Measurements from ENCODE around the gene MMEL1.
"Not testable (repeated sequence)": the region's sequence is repeated elsewhere in the genome, so short reads cannot be mapped to it uniquely, and the experiment has no call there.

MMEL1 gene

DNA sequence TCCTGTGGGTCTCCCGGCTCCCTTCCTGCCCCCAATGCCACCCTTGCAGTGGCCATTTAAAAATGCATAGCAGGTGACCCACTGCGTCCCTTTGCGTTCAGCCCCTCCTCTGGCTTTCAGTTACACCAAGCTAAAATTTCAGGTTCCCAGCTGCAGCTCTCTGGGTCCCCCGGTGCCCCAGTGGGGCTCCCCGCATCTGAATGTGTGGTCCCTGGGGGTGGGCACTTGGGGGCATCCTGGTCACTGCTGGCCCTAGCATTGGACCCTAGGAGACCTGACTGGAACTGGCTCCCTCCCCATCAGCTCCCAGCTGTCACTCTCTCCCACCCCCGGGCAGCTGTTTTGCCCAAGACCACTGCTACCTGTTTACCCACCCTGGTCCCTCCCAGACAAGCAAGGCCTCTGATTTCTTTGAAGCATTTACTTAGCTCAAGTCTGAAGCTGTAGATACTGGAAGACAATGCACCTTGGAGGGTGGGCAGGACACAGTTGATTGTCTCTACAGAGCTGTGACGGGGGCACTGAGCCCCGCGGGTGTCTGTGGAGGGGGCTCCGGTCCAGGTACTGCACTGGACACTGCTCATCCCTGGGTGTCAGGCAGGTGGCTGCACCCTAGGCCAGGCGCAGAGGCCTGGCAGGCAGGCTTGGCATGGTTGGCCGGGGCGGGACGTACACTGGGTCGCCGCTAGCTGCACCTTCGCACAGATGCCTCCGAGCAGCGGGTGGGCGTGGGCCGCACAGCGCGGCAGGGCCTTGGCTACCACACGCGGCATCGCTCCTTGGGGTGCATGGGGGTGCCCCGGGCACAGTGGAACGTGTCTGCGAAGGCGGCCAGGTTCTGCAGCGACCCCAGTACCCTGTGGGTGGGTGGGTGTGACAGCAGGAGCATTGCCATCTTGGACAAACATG lies 42.3 kb downstream of the MMEL1 start:
- no peak for DNase-seq

DNA sequence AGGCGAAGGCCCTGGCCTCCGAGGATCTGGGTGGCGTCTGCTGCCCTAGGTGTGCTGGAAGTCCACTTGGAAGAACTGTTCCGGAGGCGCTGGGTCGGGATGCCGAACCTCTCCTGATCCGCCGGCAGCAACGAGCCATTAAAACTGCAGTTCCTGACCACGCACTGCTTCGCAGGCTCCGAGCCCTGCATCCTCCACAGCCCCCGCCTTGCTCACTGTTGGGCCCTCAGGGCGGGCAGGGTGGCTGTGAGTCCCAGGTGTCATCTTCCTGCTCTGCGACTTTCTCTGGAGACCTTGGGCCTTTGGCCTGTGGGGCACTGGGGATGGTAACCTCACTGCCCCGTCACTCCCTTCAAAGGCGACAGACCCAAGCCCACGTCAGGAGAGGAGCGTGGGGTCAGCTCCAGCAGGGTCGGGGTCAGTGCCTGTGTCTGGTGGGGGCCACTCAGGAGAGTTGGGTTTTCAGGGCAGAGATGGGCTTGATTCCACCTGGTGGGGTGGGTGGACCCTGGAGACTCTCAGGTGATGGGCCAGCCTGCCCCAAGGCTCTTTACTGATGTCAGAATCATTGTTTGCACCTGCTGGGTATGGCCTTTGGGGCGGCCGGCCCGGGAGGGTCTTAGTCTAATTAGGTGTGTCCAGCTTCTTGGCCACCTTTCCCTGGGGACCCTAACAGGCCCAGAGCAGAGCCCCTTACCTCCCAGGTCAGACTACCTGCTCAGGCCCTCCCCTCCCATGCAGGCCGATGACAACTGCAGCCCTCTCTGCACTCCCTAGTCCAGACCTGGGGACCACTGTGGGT lies 43.2 kb downstream of the MMEL1 start:
- no peak for DNase-seq

DNA sequence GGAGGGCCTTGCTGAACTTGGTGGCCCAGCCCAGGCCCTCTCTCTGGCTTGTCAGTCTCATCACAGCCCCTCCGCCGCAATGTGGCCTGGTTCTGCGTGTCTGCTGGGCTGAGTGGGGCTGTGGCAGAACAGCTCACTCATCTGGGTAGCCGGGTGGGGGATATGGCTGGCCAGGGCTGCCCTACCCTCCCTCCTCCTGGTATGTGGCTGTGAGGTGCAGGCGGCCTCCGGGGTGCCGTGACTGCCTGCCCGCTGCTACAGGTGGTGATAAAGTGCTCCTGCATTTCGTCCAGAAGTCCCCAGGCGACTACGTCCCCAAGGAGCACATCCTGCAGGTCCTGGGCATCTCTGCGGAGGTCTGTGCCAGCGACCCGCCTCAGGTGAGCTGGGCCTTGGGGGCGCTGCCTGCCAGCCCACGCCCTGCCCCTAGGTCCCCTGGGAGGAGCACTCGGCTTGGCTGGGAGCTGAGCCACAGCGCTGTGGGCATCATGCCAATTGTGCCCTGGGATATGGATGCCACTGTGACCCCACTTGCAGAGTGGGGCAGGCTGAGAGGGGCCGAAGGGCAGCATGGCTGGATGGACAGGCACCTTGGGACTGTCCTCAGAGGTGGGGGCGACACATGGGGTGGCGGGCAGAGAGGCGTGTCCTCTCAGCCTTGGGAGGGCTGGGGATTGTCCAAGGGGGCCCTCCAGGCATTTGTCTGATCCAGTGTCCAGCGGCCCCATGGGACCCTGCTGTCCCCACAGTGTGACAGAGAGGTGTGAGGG lies 44.0 kb downstream of the MMEL1 start:
- DNase-seq: no peak

DNA sequence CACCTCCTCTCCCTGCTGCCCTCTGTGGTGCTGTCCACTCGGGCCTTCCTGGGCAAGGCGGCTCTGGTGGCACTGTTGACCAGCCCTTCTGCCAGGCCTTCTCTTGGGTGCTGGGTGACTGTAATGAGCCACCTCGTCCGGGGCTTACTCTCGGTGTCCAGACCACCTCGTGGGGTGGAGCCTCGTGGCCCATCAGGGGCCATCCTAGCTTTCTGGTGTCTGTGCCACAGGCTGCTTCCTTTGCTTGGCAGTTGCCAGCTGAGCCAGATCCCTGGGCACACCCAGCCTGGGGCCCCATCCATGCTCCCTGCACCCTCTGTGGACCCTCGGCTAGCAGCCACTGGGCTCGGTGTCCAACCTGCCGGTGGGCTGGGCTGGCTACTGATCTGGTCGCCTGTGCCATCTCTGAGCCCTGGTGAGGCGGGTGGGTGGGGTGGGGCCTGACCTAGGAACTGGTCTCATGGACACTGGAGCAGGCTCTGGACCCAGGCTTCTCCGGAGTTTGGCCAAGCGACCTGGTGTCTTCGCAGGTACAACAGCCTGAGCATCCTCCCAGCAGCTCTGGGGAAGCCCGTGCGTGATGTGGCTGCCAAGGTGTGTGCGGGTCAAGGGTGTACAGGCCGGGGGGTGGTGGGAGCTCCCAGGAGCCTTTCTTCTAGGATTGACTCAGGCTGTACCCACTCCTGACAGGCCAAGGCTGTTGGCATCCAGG lies 44.8 kb downstream of the MMEL1 start:
- DNase-seq: no peak

DNA sequence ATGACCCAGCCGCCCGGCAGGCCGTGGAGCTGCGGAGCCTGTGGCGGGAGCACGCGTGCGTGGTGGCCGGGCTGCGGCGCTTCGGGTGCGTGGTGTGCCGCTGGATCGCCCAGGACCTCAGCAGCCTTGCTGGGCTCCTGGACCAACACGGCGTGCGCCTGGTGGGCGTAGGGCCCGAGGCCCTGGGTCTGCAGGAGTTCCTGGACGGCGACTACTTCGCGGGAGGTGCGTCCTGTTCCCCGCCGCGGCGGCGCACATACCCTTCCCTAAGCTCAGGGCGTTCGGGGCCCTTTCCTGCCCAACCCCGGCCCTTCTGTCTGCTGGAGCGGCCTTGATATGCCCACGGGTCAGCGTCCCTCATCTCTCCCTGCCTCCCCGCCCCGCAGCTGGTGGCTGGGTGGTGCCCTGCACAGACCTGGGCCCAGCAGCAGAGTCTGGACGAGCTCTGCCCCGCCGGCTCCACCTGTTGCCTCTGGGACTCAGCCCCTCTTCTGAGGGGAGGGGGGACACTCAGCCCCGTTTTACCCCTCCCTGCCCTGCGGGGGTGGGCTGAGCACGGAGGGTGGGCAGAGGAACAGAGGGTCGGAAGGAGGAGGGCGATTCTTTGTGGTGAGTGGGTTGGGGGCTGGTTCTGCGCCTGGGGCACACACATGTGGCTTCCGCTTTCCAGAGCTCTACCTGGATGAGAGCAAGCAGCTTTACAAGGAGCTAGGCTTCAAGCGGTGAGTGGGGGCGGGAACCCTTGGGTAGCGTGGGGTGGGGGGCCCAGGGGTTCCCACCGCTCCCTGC lies 45.6 kb downstream of the MMEL1 start:
- DNase-seq: no peak

DNA sequence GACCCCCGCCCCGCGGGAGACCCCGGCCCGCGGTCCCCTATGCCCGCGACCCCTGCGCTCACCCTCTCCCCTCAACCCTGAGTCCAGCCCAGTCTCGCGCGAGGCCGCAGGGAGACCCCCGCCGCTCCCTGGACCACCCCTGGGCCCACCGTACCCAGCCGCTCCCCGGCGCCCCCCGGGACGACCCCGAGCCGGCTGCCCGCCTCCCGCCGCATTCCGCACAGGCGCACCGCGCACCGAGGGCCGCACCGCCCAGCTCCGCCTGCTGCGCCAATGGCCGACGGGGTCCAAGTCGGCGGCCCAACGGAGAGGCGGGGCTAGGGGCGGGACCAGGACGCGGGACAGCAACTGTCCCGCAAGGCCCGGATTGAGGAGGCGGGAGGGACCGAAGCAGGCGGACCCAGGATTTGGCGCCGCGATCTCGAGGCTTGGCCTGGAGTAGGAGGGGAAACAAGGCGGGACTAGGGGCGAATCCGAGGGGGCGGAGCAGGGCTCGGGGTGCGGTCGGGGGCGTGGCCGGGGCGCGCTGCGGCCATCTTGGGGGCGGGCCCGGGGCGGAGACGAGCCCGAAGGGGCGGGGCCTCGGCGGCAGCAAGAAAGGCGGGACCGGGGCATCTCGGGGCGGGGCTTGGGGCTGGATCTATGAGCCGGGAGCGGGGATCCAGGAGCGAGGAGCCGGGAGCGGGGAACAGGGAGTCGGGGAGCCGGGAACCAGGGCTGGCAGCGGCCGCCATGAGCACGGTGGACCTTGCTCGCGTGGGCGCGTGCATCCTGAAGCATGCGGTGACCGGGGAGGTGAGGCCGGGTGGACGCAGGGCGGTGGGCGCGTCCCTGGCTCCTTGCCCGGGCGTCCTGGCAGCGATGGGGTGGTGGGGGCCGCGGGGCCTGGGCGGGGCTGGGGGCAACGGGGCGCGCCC lies 46.4 kb downstream of the MMEL1 start, which contains the start of gene PRXL2B:
TSS of gene PRXL2B (plus strand) at position 624 of the 917 bp plus-strand sequence. CDS start at position 733, 109 bp downstream.
- DNase-seq: peak; percentile 99

DNA sequence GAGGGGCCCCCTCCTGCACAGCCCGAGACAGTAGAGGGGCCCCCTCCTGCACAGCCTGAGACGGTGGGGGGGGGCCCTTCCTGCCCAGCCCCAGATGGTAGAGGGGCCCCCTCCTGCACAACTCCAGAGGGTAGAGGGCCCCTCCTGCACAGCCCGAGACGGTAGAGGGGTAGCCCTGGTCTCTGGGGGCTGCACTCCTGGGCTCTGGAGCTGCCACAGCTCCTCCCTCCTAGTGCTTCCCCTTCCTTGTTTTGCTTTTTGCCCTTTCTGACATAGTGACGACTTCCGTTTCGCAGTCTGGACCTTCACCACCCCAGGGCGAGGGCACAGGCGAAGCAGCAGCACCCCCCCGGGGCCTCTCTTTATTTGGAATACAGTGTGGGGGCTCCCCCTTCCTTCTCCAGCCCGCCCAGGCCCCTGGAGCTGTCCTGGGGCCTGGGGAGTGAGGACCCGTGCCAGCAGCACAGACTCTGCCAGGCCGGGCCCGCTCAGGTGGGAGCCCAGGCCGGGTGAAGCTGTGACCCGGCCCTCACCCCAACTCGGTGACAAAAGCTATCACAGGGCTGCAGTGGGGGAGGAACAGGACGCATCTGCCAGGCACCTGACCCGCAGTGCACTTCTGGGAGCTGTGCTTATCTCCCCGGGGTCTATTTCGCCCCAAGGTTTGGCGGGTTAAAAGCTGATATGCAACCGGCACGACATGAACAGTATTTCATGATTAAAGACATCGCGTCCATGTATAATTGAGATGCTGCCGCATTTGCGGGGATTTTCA lies 47.3 kb downstream of the MMEL1 start:
- DNase-seq: no peak

DNA sequence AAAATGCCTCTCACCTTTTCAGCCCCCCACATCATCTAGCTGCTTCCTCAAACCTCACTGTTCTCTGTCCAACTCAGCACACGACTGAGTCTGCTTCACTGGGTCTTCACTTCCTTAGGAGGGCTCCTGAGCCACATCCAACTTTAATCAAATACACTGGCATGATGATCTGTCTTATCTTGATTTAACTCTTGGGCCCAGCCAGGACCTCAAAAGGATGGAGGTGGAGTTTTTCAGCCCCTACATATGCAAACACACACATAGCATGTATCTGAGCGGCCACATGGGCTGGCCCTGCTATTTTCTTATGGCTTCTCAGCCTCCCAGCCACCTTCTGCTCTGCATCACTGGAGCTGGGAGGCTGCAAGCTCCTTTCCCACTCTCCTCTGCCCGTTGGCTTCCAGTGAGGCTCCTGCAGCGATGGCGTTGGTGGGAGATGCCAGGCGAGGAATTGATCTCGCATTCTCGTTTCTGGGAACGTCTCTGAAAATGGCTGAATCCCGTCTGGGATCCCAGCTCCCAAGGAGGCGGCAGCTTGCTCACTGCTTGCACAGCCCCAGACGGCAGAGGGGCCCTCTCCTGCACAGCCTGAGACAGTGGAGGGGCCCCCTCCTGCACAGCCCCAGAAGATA lies 48.0 kb downstream of the MMEL1 start:
- DNase-seq: no peak

DNA sequence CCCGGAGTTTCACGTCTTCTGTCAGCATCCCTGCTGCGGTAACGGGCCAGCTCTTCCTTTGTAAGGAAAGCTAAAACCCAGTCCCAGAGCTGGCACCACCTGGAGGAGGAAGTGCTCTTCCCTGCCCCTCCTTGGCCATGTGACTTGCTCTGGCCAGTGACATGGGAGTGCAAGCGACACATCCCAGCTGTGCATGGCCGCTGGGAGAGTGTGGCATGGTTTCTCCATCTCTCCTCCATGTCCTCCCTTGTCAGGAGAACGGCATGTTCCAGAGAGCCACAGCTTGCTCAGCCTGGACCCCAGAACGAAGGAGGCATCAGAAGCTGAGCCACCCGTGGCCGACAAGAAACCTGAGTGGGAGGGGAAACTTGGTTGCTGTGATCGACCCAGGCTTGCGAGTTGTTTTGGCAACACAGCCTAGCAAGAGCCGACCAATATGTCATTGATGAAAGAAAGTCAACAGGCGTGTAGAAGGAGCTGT lies 48.9 kb downstream of the MMEL1 start:
- DNase-seq: no peak

DNA sequence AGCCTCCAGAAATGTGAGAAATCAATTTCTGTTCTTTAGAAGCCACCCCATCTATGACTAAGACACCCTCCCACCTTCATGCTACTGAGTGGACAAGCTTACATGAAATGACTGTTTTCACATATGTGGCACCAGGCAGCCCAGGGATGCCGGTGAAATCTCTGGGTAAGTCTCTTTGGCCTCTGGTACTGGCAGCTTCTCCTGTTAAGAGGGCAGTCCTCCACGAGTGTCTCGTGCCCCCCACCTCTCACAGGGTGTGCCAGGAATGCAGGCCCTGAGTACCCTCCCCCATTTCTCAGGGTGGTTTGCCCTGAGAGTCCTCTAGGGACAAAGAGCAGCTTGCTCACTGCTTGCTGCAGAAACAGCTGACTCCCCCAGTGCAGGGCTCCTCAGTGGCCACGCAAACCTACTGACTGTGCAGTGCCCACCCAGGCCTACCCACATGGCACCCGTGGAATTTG lies 49.5 kb downstream of the MMEL1 start:
- DNase-seq: no peak

DNA sequence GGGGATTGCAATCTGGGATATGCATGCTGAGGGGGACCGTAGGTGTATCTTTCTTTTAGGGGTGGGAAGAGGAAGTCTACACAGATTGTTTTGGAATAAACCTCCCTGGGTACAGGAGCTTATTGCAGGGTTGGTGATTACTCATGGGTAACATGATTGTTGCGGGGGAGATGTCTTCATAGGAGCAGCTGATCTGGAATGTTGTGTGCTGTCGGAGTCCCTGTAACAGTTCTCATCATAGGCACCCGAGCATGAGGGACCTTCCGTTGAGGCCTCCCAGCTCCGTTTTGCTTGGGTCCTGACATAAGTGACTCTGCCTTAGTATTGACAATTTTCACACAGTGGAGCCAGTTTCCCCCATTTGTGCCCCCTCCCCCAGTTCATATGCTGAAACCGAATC lies 50.4 kb downstream of the MMEL1 start:
- no peak for DNase-seq

DNA sequence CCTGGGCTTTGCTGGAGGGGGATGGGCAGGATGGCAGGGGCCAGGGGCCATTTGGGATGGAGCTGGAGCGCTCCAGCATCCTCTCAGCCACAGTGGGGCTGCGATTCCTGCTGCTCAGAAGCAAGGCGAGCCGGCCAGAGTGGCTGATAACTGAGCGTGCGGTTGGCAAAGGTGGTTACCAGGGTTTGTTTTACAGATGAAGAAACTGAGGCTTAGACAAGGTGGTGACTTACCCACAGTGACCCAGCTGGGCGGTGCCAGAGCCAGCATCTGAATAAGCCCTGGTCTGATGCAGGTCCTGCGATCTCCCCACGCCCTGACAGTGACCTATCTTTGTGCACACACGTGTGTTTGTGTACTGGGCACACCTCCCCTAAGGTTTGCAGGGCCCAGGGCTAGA lies 52.1 kb downstream of the MMEL1 start:
- DNase-seq: no peak

DNA sequence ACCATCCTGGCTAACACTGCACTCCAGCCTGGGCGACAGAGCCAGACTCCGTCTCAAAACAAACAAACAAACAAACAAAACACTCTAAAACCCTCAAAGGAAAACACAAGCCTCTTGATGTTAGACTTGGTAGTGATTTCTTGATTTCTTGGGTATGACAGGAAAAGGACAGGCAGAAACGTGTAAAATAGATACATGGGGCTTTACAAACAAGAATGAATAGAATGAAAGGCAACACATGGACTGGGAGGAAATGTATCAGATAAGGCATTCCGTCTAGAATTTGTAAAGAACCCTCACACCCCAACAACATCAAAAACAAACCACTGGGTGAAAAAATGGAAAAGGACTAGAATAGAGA lies 54.1 kb downstream of the MMEL1 start:
- DNase-seq: no peak

DNA sequence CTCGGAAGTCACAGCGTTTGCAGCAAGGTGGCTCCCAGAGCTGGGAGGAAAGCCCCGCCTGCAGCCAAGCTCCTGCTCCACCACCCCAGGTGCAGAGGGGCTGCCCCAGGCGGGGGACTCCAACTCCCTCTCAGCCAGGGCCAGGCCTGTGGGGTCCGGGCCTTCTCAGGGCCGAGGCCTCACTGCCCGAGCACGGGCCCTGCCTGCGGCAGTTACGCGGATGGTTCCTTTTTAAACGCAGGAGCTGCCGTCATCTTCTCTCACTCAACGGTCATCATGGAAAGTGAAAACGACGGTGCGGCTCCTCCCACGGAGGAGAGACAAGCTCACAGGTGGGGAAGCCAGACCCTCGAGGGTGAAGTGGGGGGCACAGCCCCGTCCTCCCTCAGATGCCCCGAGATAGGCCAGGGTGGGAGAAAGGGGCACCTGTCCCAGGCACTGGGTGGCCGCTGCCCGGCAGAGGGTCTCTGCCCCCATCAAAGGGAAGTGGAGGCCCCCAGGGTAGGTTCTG lies 55.2 kb downstream of the MMEL1 start:
- not testable (repeated sequence) for DNase-seq

DNA sequence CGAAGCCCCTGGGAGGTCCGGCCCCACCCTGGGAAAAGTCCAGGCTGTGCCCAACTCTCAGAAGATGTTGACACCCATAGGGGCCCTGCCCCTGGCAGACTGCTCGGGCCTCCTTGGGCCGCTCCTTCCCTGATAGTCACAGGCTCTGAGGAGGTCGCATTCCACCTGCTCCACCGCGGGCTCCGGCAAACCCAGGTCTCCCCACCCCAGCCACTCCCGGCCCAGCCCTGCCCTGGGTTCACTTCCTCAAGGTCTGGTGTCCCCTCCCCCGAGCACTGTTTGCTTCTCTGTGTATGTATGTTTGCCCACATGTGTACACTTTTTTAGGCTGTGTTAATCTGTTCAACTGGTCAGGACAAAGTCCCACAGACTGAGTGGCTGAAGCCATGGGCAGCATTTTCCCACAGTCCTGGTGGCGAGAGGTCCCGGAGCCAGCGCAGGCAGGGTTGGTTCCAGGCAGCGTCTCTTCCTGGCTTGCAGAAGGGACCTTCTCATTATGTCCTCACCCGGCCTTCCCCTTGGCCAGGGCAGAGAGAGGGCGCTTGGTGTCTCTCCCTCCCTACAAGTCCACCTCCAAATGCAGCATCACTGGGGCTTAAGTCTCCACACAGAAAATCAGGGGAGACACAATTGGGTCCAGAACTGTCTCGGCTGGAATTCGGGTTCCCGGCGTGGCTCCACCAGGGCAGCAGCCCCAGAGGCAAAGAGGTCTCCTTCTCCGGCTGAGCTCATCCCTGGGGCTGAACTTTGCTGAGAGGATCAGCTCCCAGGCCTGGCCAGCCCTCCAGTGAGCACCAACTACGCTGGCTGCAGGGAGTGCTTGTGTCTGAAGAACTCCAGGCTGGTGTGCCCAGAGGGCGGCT lies 56.8 kb downstream of the MMEL1 start:
- DNase-seq: no peak

DNA sequence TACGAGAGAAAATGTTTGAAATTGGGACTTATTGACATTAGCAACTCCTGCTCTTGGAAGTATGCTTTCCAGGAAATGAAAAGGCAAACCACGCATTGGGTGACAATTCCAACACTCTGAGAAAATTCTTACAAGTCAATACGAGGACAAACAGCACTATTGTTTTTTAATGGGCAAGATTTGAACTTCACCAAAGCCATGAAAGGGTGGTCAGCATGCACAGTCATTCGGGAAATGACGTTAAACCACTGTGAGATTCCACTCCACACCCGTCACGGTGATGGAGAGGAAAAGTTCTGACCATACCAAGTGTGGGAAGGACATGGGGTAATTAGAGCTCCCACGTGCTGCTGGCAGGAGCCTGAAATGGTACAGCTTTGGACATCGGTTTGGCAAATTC lies 58.5 kb downstream of the MMEL1 start:
- no peak for DNase-seq

DNA sequence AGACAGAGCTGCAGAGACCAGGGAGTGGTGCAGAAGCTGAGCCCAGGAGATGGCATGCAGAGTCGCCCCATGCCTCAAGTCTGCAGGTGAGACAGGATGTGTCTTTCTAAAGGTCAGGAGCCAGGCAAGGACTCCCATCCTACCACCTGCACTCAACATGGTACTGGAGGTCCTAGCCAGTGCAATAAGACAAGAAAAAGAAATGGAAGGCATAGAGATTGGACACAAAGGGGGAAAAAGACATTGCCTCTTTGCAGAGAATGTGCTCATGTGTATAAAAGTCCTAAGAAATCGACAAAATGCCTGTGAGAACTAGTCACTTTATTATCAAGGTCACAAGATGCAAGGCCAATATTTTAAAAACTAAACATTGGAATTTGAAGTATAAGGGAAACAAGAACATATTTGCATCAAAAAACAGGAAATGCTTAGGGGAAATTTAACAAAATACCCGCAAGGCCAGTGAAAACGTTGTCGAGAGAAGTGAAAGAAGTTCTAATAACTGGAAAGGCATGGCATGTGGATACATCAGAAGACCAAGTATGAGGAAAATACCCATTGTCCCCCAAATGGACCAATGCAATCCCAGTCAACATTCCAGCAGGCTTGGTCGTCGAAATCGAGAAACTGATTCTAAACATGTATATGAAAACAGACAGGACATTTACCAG lies 59.4 kb downstream of the MMEL1 start:
- DNase-seq: no peak

All from islet precursor cell (in vitro differentiated cells).